Stomach (tissue), 4 donors: ENCODE data around the gene CUEDC2.

Experiments used
- CTCF ChIP-seq, 7 experiments: fragments of 450-650 bp in 4 of 7; fragments of 200-600 bp in 3 of 7; sonication (generic) in 3 of 7; IDR thresholded peaks; one replicate each; pipeline ENCODE4 v1.5.1; 2016 to 2019; ENCODE audit warnings: antibody characterized with exemption in 7 of 7, control low read depth in 2 of 7, mild to moderate bottlenecking in 1 of 7
- EP300 ChIP-seq: sonication (generic); formaldehyde crosslinking; IDR thresholded peaks from one replicate; pipeline ENCODE4 v1.6.1; 2017; ENCODE audit warnings: antibody characterized with exemption
- POLR2AphosphoS5 ChIP-seq, 3 donors: sonication (generic); formaldehyde crosslinking; IDR thresholded peaks; one replicate each; pipeline ENCODE4 v1.6.1; 2016; ENCODE audit warnings: antibody characterized with exemption in 3 of 3

- no peak for TF ChIP-seq CTCF (IDR thresholded peaks at IDR 0.05)
- TF ChIP-seq EP300, result no peak
- peak in 1 of 3 donors; percentile 27 for TF ChIP-seq POLR2AphosphoS5 (IDR thresholded peaks at IDR 0.05)
Observed at GRCh38 chr10:102408728-102409603, 23.4 kb downstream of the CUEDC2 start.
